IPS-15b (cell line): Measurements from ENCODE around the gene PSRC1.
"Not testable (repeated sequence)": the region's sequence is repeated elsewhere in the genome, so short reads cannot be mapped to it uniquely, and the experiment has no call there.

Source experiments
- H3K27me3 ChIP-seq: one replicate; pipeline ENCODE4 v1.6.1; 2013; ENCODE audit warnings: low read length; ENCODE audit not compliant: control insufficient read depth, insufficient read depth
- H3K36me3 ChIP-seq: one replicate; pipeline ENCODE4 v1.6.1; 2013; ENCODE audit warnings: low read length; ENCODE audit not compliant: control insufficient read depth, insufficient read depth
- H3K4me1 ChIP-seq: one replicate; pipeline ENCODE4 v1.6.1; 2013; ENCODE audit warnings: mild to moderate bottlenecking, low read length; ENCODE audit not compliant: control insufficient read depth, insufficient read depth
- H3K4me3 ChIP-seq: one replicate; pipeline ENCODE4 v1.5.1; 2013; ENCODE audit warnings: low read depth, low read length
- H3K9ac ChIP-seq: one replicate; pipeline ENCODE4 v1.6.1; 2013; ENCODE audit warnings: low read depth, mild to moderate bottlenecking, low read length
- H3K9me3 ChIP-seq: one replicate; pipeline ENCODE4 v1.6.1; 2013; ENCODE audit warnings: mild to moderate bottlenecking, low read length; ENCODE audit not compliant: control insufficient read depth, insufficient read depth

Gene PSRC1

GRCh38 chr1:109307274-109308021, 24.5 kb upstream of the PSRC1 start:
- Histone ChIP-seq H3K9me3 (no peaks in the 10 kb centered on the region), H3K36me3 (no peaks in the 10 kb centered on the region), H3K27me3 (no peaks in the 10 kb centered on the region), H3K9ac (no peak overlapping the region), H3K4me3 (no peak overlapping the region), H3K4me1 (peaks cover 6% of the 10 kb centered on the region)

GRCh38 chr1:109306832-109307273, 23.9 kb upstream of the PSRC1 start, which contains the start of gene MYBPHL:
Gene MYBPHL (minus strand): TSS chr1:109307011. CDS start chr1:109306991, 20 bp downstream.
- Histone ChIP-seq H3K4me3 (no peak within 1 kb of the TSS), H3K36me3 (no peaks in the 10 kb centered on the region), H3K9ac (no peak within 1 kb of the TSS), H3K4me1 (peaks cover 6% of the 10 kb centered on the region), H3K9me3 (no peaks in the 10 kb centered on the region), H3K27me3 (no peaks in the 10 kb centered on the region)

GRCh38 chr1:109305991-109306390, 23.0 kb upstream of the PSRC1 start:
- not testable (repeated sequence) for H3K4me1 ChIP-seq, H3K9me3 ChIP-seq, H3K9ac ChIP-seq, H3K27me3 ChIP-seq, H3K36me3 ChIP-seq, H3K4me3 ChIP-seq

GRCh38 chr1:109304226-109304920, 21.4 kb upstream of the PSRC1 start:
- Histone ChIP-seq H3K4me3 (no peak overlapping the region), H3K4me1 (peaks cover 6% of the 10 kb centered on the region), H3K9ac (no peak overlapping the region), H3K36me3 (no peaks in the 10 kb centered on the region), H3K9me3 (no peaks in the 10 kb centered on the region), H3K27me3 (no peaks in the 10 kb centered on the region)

GRCh38 chr1:109301874-109302273, 18.9 kb upstream of the PSRC1 start:
- Histone ChIP-seq H3K4me3 (no peak overlapping the region), H3K36me3 (no peaks in the 10 kb centered on the region), H3K4me1 (peaks cover 2% of the 10 kb centered on the region), H3K9ac (no peak overlapping the region), H3K27me3 (no peaks in the 10 kb centered on the region), H3K9me3 (no peaks in the 10 kb centered on the region)

- Histone ChIP-seq H3K27me3 (no peaks in the 10 kb centered on the region), H3K9ac (no peak overlapping the region), H3K4me1 (no peaks in the 10 kb centered on the region), H3K9me3 (no peaks in the 10 kb centered on the region), H3K36me3 (no peaks in the 10 kb centered on the region), H3K4me3 (no peak overlapping the region)
Observed at GRCh38 chr1:109300650-109301151, 17.8 kb upstream of the PSRC1 start.

GRCh38 chr1:109299558-109300343, 16.8 kb upstream of the PSRC1 start:
- Histone ChIP-seq H3K4me1 (no peaks in the 10 kb centered on the region), H3K9me3 (no peaks in the 10 kb centered on the region), H3K36me3 (no peaks in the 10 kb centered on the region), H3K27me3 (no peaks in the 10 kb centered on the region), H3K4me3 (no peak overlapping the region), H3K9ac (no peak overlapping the region)

- Histone ChIP-seq H3K36me3 (no peaks in the 10 kb centered on the region), H3K9ac (no peak overlapping the region), H3K27me3 (no peaks in the 10 kb centered on the region), H3K9me3 (no peaks in the 10 kb centered on the region), H3K4me1 (no peaks in the 10 kb centered on the region), H3K4me3 (no peak overlapping the region)
Observed at GRCh38 chr1:109298666-109299557, 16.0 kb upstream of the PSRC1 start.

GRCh38 chr1:109296782-109297181, 13.8 kb upstream of the PSRC1 start:
- Histone ChIP-seq H3K4me1 (no peaks in the 10 kb centered on the region), H3K9me3 (no peaks in the 10 kb centered on the region), H3K9ac (no peak overlapping the region), H3K36me3 (no peaks in the 10 kb centered on the region), H3K27me3 (no peaks in the 10 kb centered on the region), H3K4me3 (no peak overlapping the region)

- H3K9me3 ChIP-seq: no peaks in the 10 kb centered on the region
- no peaks in the 10 kb centered on the region for H3K4me1 ChIP-seq
- no peaks in the 10 kb centered on the region for H3K36me3 ChIP-seq
- no peak overlapping the region for H3K9ac ChIP-seq
- no peaks in the 10 kb centered on the region for H3K27me3 ChIP-seq
- no peak overlapping the region for H3K4me3 ChIP-seq
Observed at GRCh38 chr1:109295712-109296415, 12.9 kb upstream of the PSRC1 start.
